Measurements from ENCODE around the gene DTNA.

Gene DTNA

DNA sequence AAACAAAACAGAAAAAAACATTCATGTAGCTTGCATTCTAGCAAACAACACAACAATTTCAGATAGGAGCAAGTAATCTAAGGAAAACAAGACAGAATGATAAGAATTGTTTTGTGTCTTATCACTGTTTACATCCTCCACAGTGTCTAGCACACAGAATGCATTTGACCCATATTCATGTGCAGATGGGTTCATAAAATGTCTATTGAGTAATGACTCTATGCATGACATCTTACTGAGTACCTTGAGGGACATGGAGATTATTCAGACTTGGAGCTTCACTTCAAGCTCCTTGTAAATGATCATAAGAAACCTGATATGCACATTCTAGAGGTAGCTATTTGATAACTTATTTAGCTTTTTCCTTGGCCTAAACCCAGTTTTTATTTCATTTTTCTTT lies 69.0 kb downstream of the DTNA start:
- H3K4me3 ChIP-seq (ENCODE audit: low read depth, low read length) = no peak overlapping the region
- DNase-seq (ENCODE audit: low read depth) = no peak
- TF ChIP-seq, protein P1, sequence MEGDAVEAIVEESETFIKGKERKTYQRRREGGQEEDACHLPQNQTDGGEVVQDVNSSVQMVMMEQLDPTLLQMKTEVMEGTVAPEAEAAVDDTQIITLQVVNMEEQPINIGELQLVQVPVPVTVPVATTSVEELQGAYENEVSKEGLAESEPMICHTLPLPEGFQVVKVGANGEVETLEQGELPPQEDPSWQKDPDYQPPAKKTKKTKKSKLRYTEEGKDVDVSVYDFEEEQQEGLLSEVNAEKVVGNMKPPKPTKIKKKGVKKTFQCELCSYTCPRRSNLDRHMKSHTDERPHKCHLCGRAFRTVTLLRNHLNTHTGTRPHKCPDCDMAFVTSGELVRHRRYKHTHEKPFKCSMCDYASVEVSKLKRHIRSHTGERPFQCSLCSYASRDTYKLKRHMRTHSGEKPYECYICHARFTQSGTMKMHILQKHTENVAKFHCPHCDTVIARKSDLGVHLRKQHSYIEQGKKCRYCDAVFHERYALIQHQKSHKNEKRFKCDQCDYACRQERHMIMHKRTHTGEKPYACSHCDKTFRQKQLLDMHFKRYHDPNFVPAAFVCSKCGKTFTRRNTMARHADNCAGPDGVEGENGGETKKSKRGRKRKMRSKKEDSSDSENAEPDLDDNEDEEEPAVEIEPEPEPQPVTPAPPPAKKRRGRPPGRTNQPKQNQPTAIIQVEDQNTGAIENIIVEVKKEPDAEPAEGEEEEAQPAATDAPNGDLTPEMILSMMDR (IDR thresholded peaks at IDR 0.05; ENCODE audit: low read depth, low read length, missing control alignments) = no peak

DNA sequence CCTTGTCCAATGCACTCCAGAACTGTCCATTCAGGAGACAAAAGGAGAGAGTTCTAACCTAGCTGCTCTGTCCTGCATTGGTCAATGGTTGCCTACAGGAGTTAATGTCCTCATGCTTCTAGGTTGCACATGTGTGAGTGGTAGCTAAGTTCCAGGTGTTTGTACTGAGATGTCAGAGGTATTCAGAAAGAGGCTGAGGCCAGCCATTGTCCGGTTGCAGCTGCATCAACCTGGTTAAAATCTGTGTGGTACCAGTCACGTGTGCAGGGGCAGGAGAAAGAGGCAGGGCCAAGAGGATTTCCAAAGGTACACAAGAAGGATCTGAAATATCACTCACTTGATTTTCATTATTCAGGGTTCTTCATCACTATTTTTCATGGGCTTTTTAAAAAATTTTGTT lies 70.8 kb downstream of the DTNA start:
- H3K4me3 ChIP-seq (ENCODE audit: low read depth, low read length) = no peak overlapping the region

DNA sequence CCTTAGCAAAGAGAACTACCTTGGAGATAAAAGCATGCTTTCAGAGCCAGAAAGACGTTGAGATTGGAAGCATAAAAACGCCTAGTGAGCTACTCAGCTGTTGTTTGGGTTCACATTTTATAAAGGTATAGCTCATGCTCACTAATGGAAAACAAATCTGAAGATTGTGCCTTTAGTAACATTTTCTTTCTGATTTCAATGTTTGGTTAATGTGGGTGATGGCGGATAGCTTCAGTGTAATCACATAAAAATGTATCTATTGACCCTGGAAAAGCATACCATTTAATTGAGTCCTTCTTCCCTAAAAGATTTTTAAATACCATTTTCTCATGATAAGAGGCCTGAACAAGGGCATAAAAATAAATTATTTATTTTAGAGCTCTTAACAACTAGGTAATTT lies 73.4 kb downstream of the DTNA start:
- TF ChIP-seq, protein P1 (IDR thresholded peaks at IDR 0.05; ENCODE audit: low read depth, low read length, missing control alignments) = no peak
- no peak for DNase-seq (ENCODE audit: low read depth)
- no peak overlapping the region for H3K4me3 ChIP-seq (ENCODE audit: low read depth, low read length)

More for the DNA sequence above, 70.8 kb downstream of the DTNA start:
- no peak for DNase-seq (ENCODE audit: low read depth)
- TF ChIP-seq, protein P1 (IDR thresholded peaks at IDR 0.05; ENCODE audit: low read depth, low read length, missing control alignments) = no peak

DNA sequence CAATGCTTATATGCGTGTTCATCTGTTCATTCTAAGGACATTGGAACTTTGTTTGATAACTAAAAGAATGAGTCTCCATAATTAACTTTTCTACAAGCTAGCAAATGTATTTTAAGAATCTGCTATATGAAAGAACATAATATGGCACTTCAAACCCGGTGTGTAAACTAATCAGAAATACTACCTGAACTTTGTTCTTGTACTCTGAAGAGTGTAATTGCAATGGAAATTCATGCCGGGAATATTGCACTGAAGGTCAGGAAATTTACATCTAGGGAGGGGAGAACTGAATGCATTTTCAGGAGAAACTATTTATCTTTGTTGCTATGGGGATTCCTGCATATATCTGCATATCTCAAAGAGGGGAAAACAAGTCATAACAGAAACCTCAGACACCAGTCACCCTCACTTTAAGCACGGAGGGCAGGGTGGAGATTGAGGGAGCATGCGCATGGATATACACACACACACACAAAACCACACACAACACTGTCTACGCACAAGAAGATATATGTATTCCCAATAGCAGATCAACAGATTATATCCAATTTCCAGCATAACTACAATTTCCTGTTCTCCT lies 76.2 kb downstream of the DTNA start:
- TF ChIP-seq, protein P1 (IDR thresholded peaks at IDR 0.05; ENCODE audit: low read depth, low read length, missing control alignments) = no peak

DNA sequence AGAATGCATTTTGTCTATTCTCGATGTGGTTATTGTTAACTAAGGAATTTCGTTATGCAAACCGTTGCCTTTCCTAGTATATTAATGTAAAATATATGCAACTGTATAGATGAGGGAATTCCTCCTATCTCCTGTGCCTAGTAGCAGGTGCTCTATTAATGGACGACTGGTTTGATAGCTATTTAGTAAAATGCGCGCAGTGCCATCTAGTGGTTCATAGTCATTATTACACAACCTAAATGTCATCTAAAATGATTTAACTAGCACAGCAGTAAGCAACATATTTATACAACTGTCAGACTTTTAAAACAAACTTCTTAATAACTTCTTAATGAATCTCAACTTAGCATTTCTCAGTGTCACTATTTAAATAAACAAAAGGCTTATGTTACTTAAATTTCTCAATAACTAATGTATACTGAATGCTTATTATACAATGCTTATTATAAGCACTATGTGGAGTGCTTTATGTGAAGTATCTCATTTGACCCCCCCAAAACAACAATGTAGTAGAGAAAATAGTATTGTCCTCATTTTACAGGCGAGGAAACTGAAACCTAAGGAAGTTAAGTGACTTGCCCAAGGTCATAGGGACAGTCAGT lies 77.9 kb downstream of the DTNA start:
- H3K4me3 ChIP-seq (ENCODE audit: low read depth, low read length) = no peak overlapping the region
- TF ChIP-seq, protein P1 (IDR thresholded peaks at IDR 0.05; ENCODE audit: low read depth, low read length, missing control alignments) = peak; percentile 61
- peak; percentile 45 for DNase-seq (ENCODE audit: low read depth)

More for the DNA sequence above, 76.2 kb downstream of the DTNA start:
- H3K4me3 ChIP-seq (ENCODE audit: low read depth, low read length) = no peak overlapping the region
- DNase-seq (ENCODE audit: low read depth) = no peak

DNA sequence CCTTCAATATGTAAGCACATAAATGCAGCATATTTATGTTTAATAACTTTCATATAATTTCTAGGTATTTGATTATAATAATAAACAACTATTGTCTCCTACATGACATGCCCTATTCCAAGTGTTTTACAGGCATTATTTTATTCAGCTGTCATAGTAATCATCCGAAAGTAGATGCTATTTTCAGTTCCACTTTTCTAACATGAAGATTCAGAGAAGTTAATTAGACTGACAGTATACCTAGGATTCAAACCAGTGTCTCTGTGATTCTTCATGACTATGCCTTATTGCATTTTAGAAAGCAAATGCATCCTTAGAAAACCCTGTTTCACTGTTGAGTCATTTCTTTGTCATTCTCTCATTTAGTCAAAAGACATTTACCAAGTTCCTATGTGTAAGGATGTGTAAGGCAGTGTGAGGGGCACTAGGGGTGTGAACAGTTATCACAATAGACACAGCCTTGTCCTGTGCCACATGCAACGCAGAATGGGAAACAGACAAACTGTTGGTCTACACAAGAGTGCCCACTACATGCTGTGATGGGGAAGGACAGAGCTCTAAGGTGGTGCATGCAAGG lies 79.8 kb downstream of the DTNA start:
- TF ChIP-seq, protein P1 (IDR thresholded peaks at IDR 0.05; ENCODE audit: low read depth, low read length, missing control alignments) = no peak
- DNase-seq (ENCODE audit: low read depth) = no peak

More for the DNA sequence above, 79.8 kb downstream of the DTNA start:
- no peak overlapping the region for H3K4me3 ChIP-seq (ENCODE audit: low read depth, low read length)

Measured in GM12864 (cell line).